ENCODE measurements around the gene TGM4.
"Not testable (repeated sequence)": the region's sequence is repeated elsewhere in the genome, so short reads cannot be mapped to it uniquely, and the experiment has no call there.

The TGM4 gene

GRCh38 chr3:44835684-44836083 is 38.7 kb upstream of the TGM4 start:
- no peak overlapping the region for H3K27ac ChIP-seq
- TF ChIP-seq CTCF (conservative IDR thresholded peaks at IDR 0.05), result no peak

GRCh38 chr3:44842376-44842775 is 32.0 kb upstream of the TGM4 start:
- no peak for TF ChIP-seq CTCF (conservative IDR thresholded peaks at IDR 0.05)
- H3K27ac ChIP-seq, result no peak overlapping the region

- H3K27ac ChIP-seq, result no peak overlapping the region; the same call in 1 of the 2 replicates
- no peak for TF ChIP-seq CTCF (conservative IDR thresholded peaks at IDR 0.05)
Measured at GRCh38 chr3:44845528-44846520, 28.6 kb upstream of the TGM4 start.

GRCh38 chr3:44848634-44849033 is 25.8 kb upstream of the TGM4 start:
- no peak for TF ChIP-seq CTCF (conservative IDR thresholded peaks at IDR 0.05)
- no peak overlapping the region for H3K27ac ChIP-seq

GRCh38 chr3:44856663-44857062 is 17.7 kb upstream of the TGM4 start:
- not testable (repeated sequence) for H3K27ac ChIP-seq

- H3K27ac ChIP-seq, result no peak overlapping the region
- no peak for TF ChIP-seq CTCF (conservative IDR thresholded peaks at IDR 0.05)
Measured at GRCh38 chr3:44860117-44860516, 14.3 kb upstream of the TGM4 start.

GRCh38 chr3:44861412-44862225 is 12.8 kb upstream of the TGM4 start, which contains the start of gene TMEM42:
Gene TMEM42 (plus strand): TSS chr3:44861912. CDS start chr3:44861925, 13 bp downstream.
- no peak for TF ChIP-seq CTCF (conservative IDR thresholded peaks at IDR 0.05)
- peak within 1 kb of the TSS; percentile 89 for H3K27ac ChIP-seq

All from VCaP (cell line).